NCI-H1105 treated with DMSO at 0.1 percent for 48 hours (cell line): Measurements from ENCODE around the gene MPZL1.

Experiments used
- DNase-seq: peaks from one replicate; lab custom pipeline; 2025; lab: John Stamatoyannopoulos, UW

MPZL1 gene

GRCh38 chr1:167751676-167752075 is 29.9 kb downstream of the MPZL1 start:
- DNase-seq, result no peak

GRCh38 chr1:167752219-167752985 is 30.6 kb downstream of the MPZL1 start:
- DNase-seq, result no peak

DNA sequence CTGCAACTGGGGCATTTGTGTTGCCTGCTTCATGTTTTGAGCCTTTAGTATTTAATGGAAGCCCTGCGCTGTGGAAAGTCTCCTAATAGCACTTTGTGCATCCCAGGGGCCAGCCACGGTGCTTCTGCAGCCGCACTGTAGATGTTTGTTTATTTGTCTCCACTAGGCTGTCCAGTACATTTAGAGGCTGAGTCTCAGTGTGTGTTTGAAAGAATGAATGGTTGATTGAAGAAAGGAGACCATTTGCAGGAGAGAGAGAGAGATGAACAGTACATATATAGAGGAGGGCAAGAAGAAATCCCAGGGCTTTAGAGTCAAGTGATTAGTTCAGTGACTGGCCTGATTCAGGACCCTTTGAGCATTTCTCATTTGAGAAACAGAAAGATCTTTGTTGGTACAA is 33.9 kb downstream of the MPZL1 start:
- no peak for DNase-seq

DNA sequence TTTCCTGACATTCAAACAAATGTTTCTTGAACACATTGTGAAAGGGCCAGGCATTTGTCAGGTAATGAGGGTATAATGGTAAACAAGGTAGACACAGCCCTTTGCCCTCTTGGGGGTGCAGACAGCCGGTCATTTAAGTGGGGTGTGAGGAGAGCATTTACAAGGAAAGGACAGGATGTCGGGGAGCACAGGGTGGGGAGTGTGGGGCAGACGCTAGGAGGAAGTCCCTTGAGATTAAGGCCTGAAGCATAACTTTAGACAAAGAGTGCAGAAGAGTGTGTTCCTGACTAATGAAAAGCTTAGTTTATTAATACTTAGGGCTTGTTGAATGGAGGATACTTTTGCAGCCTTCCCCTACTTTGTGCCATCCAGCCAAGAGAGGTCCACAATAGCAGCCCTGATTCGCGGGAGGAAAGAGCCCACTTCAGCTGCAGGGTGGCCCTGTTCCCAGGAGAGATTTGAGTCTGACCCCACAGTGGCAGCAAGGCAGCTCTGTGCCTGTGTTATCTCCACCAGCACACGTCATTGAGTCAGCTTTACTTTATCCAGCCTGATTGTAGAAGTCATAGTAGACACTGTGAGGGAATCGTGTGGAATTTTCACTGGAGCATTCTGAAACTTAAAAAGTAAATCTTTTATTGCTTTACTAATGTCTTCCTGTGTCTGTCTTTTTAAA is 35.1 kb downstream of the MPZL1 start:
- DNase-seq, result no peak

DNA sequence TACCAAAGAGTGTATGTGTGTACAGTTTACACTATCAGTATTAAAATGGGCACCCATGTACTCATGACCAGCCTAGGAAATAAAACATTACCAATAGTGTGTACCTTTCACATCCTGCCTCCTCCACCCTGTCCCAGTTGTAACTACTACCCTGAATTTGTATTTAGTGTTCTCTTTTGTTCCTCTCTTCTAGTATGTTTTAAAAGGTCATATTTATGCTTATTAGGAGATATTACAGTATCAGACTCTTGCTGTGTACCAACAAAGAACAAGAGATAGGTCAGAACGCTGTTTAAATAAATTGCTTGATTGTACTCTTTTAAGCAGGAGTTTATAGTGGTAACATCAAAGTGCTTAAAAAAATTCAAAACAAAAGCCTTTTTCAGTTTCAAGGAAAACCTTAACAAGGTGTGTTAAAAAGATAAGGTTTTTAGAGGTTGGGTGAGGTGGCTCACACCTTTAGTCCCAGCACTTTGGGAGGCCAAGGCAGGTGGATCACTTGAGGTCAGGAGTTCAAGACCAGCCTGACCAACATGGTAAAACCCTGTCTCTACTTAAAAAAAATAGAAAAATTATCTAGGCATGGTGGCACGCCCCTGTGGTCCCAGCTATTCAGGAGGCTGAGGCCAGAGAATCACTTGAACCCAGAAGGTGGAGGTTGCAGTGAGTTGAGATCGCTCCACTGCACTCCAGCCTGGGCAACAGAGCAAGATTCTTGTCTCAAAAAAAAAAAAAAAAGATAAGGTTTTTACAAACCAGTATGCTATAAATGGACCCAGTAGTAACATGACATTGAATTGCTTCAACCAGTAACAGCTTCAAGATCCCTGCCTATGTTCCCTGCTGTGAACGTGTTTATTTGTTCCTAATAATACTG is 35.9 kb downstream of the MPZL1 start:
- no peak for DNase-seq

DNA sequence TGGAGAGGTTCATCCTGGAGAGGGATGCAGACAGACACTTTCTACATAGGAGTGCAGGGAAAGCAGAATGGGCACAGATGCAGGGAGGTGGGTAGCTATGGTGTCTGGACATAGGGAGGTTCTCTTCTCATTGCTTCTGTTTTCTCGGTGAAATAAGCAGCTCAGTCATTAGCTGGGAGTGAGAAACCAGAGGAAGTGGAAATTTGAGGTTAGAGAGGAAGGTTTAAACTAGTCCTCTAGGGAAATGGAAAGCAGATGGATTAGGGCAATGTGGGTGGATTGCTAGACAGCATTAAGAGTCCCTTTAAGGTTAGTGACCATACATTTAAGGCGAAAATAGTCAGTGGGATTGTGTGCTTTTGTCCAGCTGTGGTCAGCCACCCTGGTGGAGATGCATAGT is 39.6 kb downstream of the MPZL1 start:
- no peak for DNase-seq

DNA sequence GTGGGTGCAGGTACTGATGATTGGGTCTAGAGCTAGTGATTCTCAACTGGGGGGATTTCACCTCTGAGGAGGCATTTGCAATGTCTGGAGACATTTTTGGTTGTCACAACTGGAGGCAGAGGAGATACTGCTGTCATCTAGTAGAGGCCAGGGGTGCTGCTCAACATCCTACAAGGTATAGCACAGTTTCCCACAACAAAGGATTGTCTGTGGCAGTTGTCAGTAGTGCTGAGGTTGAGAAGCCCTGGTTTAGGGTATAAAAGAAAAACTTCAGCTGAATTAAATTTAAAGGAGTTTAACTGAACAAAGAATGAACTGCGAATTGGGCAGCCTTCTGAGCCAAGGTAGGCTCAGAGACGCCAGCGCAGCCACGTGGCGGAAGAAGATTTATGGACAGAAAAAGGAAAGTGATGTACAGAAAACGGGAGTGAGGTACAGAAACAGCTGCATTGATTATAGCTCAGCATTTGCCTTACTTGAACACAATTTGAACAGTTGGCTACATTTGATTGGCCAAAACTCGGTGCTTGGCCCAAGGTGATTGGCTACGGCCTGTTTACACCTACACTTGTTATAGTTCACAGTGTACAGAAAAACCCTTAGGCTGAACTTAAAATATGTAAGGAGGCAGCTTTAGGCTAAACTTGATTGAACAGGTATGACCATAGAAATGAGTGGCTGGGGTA is 40.4 kb downstream of the MPZL1 start:
- DNase-seq, result no peak

DNA sequence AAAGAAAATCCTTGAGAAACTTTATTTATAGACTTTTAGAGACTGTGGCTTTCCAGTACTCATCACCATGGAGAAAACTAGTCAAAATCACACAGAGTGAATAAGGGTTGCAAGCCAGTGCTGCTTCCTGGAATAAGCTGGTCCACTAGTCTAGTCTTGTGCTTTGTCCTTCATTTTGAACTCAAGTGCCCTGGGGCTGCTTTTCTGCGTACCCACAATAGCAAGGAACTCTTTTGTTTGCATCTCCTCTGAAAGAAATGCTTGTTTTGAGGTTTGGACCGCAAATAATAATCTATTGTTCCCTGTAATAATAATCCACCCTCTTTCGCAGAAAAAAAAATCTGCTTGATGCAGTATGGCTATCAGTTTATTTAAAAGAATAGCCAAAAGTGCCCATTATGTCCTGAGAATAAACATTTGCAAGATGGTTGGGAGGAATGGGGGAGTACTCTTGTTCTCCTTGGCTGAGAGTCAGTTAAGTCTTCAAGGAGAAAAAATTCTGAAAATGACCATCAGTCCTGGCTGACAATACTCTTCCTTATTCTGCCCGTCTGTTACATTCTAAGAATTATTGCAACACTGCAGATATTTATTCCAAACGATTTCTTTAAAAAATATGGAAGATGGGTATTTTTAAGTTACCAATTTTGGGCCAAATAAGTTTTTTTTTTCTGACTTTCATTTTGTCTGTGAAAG is 41.9 kb downstream of the MPZL1 start:
- DNase-seq, result no peak

GRCh38 chr1:167764458-167765330 is 42.9 kb downstream of the MPZL1 start:
- DNase-seq, result no peak

DNA sequence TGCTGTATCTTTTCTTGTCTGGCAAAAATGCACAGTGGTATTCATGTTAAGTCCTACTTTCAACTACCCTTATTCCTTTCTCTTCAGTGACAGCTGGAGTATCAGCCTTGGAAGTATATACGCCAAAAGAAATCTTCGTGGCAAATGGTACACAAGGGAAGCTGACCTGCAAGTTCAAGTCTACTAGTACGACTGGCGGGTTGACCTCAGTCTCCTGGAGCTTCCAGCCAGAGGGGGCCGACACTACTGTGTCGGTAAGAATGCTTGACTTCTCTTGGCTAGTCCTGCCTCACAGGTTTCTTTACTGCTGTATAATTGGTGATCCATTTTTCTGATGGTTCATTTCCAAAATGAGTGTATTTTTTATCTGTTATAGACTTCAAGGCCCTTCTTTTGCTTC is 43.7 kb downstream of the MPZL1 start:
- DNase-seq, result no peak

DNA sequence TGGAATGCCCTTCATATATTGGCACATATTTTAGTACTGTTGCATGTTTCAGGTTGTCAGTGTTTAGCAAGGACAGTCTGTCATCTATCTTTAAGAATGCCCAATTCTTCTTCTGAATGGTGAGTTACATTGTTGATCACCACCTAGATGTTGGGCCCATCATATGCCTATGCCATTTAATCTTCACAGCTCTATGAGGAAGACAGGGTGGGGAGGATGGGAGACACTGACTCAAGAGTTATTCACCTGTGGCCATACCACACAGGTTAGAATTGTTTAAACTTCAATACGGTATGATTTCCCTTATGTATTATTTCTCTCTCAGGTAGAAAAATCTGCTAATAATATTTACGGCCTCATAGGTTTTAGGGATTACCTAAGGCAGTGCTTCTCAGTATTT is 44.8 kb downstream of the MPZL1 start:
- no peak for DNase-seq

- no peak for DNase-seq
These were observed 46.0 kb downstream of the MPZL1 start for GRCh38 chr1:167767761-167768160.

- DNase-seq, result peak; percentile 24
These were observed 48.3 kb downstream of the MPZL1 start for GRCh38 chr1:167770127-167770526.

GRCh38 chr1:167772436-167772835 is 50.7 kb downstream of the MPZL1 start:
- DNase-seq, result no peak

- no peak for DNase-seq
These were observed 51.7 kb downstream of the MPZL1 start for GRCh38 chr1:167773516-167773915.

DNA sequence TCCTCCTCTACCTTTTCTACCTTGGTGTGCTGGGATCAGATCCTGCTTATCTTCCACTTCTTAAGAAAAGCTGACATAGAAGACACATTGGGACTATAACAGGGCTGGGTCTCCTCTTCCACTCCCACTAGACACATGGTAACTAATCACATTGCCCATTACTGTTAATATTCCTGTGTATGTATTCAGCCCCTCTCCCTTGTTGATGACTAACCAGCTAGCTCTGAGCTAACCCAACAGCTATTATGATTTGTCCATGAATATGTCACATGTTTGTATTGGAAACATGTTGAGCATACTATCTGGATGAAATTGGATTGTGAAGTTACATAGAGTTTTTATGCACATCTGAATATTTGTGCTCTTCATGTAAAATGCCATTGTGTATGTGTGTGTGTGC is 52.9 kb downstream of the MPZL1 start:
- DNase-seq, result no peak

DNA sequence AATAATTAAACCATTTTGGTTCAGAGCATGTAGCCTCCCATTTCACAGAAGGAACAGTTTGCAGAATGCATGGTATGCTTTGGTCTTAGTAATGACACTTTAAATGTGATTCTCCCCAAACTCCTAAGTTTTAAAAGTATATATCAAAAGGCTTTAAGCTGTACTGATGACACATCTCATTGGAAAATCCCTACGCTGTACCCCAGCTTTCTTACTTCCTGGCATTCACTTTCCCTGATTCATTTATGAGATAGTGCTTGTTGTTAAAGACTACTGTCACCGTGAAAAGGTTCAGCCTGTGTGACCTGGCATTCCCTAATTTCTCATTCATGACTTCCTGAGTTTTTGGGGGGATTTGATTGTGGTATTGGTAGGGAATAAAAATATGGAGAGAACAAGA is 53.4 kb downstream of the MPZL1 start:
- DNase-seq, result no peak

GRCh38 chr1:167776151-167776550 is 54.4 kb downstream of the MPZL1 start:
- DNase-seq, result no peak

DNA sequence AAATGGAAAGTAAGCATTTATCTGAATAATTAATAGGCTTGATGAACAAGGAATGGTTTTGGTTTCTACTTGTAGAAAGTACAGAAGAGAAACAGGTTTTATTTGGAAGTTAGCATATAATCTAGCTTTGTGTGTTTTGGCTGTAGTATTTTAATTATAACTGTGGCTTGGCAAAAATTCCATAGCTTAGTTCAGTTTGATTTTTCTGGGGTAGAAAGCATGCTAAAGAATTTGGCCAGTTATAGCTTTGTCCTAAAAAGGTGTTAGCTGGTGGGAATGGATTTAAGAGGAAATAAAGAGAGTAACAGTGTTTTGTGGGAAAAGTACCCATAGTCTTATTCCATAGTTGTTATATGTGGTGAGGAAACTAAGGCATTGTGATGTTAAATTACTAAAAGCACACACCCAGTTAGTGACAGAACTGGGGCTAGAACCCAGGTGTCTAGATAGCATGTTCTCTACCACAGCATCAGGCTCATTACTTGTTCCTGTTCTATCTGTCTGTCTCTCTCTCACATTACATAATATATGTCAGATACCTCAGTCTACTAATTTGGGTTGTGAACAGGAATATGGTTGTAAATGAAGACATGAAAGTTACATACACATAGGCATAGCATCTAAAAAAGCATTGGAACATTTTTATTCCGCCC is 55.0 kb downstream of the MPZL1 start:
- DNase-seq, result no peak

DNA sequence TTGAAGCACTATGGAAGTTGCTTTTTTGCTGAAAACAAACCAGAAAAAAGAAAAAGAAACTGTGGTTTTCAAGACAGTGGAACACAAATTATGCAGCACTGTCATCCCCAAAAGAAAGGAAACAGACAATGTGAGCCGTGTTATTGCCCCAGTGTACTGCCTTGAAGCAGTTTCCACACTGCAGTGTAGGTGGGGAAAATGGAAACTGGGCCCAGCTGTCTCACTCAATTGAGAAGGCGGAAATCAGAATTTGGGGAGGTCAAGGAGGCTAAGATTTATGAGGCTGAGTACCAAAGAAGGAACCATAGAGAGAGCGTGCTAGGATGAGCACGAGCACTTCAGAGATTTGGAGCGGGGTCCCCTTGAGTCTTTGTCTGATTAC is 55.5 kb downstream of the MPZL1 start:
- no peak for DNase-seq
